ENCODE results near the gene RARRES2.
"Not testable (repeated sequence)": the region's sequence is repeated elsewhere in the genome, so short reads cannot be mapped to it uniquely, and the experiment has no call there.

The RARRES2 gene

DNA sequence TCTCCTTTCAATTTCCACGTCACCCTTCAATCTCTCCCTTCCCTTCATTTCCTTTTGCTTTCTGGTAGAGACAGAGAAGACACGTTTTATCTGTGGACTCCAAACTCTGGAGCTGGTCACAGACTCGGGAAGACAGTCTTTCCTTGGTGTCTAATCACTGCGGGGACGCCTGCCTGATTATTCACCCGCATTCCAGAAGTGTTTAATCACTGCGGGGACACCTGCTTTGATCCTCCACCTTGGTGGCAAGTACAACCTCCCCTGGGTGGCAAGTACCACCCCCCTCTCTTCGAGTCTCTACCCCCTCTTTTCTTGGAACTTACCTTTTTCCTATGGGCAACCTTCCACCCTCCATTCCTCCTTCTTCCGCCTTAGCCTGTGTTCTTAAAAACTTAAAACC, 33.5 kb downstream of the RARRES2 start:
- no peaks in the 10 kb centered on the region for H3K36me3 ChIP-seq (ENCODE audit: insufficient read depth, insufficient read length, low read length)
- peaks cover 13% of the 10 kb centered on the region; the same call in 1 of the 2 replicates for H3K9me3 ChIP-seq (ENCODE audit: insufficient read depth, low read length)
- no peaks in the 10 kb centered on the region for H3K4me1 ChIP-seq (ENCODE audit: insufficient read depth, insufficient read length)
- no peak for DNase-seq (ENCODE audit: low read depth, low spot score)
- no peak for TF ChIP-seq SUZ12 (IDR thresholded peaks at IDR 0.05; ENCODE audit: extremely low read depth, insufficient read depth, insufficient read length)
- no peak overlapping the region for H3K4me3 ChIP-seq (ENCODE audit: insufficient read length, low read depth)
- no peak overlapping the region for H3K9ac ChIP-seq (ENCODE audit: insufficient read length, low read depth)
- no peaks in the 10 kb centered on the region for H3K27me3 ChIP-seq (ENCODE audit: insufficient read depth, insufficient read length)

DNA sequence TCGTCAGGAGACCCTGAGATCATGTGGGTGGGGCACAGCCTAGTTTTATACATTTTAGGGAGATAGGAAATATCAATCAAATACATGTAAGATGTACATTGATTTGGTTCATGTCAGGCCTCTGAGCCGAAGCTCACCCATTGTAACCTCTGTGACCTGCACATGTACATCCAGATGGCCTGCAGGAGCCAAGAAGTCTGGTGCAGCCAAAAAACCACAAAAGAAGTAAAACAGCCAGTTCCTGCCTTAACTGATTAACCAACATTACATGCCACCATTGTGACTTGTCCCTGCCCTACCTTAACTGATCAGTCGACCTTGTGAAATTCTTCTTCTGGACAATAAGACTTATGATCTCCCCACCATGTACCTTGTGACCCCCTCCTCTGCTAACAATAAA, 34.3 kb downstream of the RARRES2 start:
- no peak for TF ChIP-seq ZNF274 (IDR thresholded peaks at IDR 0.05; ENCODE audit: low read depth, low read length)
- TF ChIP-seq YY1 (IDR thresholded peaks at IDR 0.05; ENCODE audit: insufficient read depth, insufficient read length) = no peak
- TF ChIP-seq SUZ12 (IDR thresholded peaks at IDR 0.05; ENCODE audit: extremely low read depth, insufficient read depth, insufficient read length) = no peak
- Histone ChIP-seq H3K4me3 (ENCODE audit: insufficient read length, low read depth) (no peak overlapping the region), H3K27me3 (ENCODE audit: insufficient read depth, insufficient read length) (no peaks in the 10 kb centered on the region), H3K9ac (ENCODE audit: insufficient read length, low read depth) (no peak overlapping the region), H3K4me1 (ENCODE audit: insufficient read depth, insufficient read length) (no peaks in the 10 kb centered on the region), H3K36me3 (ENCODE audit: insufficient read depth, insufficient read length, low read length) (no peaks in the 10 kb centered on the region), H3K9me3 (ENCODE audit: insufficient read depth, low read length) (peaks cover 13% of the 10 kb centered on the region; the same call in 1 of the 2 replicates)
- DNase-seq (ENCODE audit: low read depth, low spot score) = no peak

- H3K9ac ChIP-seq (ENCODE audit: insufficient read length, low read depth) = not testable (repeated sequence)
Observed at GRCh38 chr7:150306377-150306776, 35.1 kb downstream of the RARRES2 start.

GRCh38 chr7:150305903-150306284, 35.5 kb downstream of the RARRES2 start:
- not testable (repeated sequence) for H3K9ac ChIP-seq (ENCODE audit: insufficient read length, low read depth)

More at GRCh38 chr7:150306377-150306776, 35.1 kb downstream of the RARRES2 start:
- H3K9me3 ChIP-seq (ENCODE audit: insufficient read depth, low read length) = peaks cover 13% of the 10 kb centered on the region; the same call in 1 of the 2 replicates
- H3K27me3 ChIP-seq (ENCODE audit: insufficient read depth, insufficient read length); H3K4me1 ChIP-seq (ENCODE audit: insufficient read depth, insufficient read length); H3K4me3 ChIP-seq (ENCODE audit: insufficient read length, low read depth); H3K36me3 ChIP-seq (ENCODE audit: insufficient read depth, insufficient read length, low read length); DNase-seq (ENCODE audit: low read depth, low spot score): not testable (repeated sequence)

GRCh38 chr7:150305259-150305902, 36.0 kb downstream of the RARRES2 start:
- H3K9me3 ChIP-seq (ENCODE audit: insufficient read depth, low read length) = peaks cover 13% of the 10 kb centered on the region; the same call in 1 of the 2 replicates

More at GRCh38 chr7:150305903-150306284, 35.5 kb downstream of the RARRES2 start:
- H3K27me3 ChIP-seq (ENCODE audit: insufficient read depth, insufficient read length); DNase-seq (ENCODE audit: low read depth, low spot score); H3K4me3 ChIP-seq (ENCODE audit: insufficient read length, low read depth); H3K36me3 ChIP-seq (ENCODE audit: insufficient read depth, insufficient read length, low read length); H3K4me1 ChIP-seq (ENCODE audit: insufficient read depth, insufficient read length): not testable (repeated sequence)
- peaks cover 13% of the 10 kb centered on the region; the same call in 1 of the 2 replicates for H3K9me3 ChIP-seq (ENCODE audit: insufficient read depth, low read length)

DNA sequence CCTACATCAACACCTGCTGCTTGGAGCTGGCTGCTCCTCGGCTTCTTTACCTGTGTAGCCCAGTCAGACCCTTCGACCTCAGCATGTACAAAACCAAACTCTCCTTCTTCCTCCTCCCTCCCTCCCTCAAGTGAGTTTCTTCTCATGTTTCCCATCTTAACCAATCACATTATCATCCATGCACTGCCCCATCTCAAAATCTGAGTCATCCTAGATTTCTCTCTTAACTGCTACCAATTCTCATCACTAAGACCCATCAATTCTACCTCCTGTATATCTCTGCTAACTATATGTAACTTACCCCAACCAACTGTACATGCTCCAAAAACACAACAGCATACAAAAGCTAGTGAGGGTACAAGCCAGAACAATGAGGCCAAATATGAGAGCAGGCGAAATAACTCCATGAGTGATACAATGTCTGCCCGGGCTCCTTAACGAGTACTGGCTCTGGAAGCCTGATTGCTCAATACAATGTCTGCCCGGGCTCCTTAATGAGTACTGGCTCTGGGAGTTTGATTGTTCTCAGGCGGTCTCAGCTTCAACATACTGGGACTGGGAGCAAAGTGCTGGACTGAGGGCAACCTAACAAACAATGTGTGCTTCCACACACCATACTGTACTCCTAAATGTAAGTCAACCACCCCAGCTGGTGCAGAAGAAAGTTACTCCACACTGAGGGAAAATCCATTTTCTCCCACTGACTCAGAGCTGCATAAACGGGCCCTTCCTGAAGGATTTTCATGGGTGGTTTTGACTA, 36.8 kb downstream of the RARRES2 start:
- H3K9me3 ChIP-seq (ENCODE audit: insufficient read depth, low read length) = peaks cover 13% of the 10 kb centered on the region; the same call in 1 of the 2 replicates
- H3K4me3 ChIP-seq (ENCODE audit: insufficient read length, low read depth); DNase-seq (ENCODE audit: low read depth, low spot score); H3K4me1 ChIP-seq (ENCODE audit: insufficient read depth, insufficient read length); H3K27me3 ChIP-seq (ENCODE audit: insufficient read depth, insufficient read length); H3K36me3 ChIP-seq (ENCODE audit: insufficient read depth, insufficient read length, low read length); H3K9ac ChIP-seq (ENCODE audit: insufficient read length, low read depth): not testable (repeated sequence)

More at GRCh38 chr7:150305259-150305902, 36.0 kb downstream of the RARRES2 start:
- not testable (repeated sequence) for H3K4me1 ChIP-seq (ENCODE audit: insufficient read depth, insufficient read length); H3K9ac ChIP-seq (ENCODE audit: insufficient read length, low read depth); H3K4me3 ChIP-seq (ENCODE audit: insufficient read length, low read depth); H3K27me3 ChIP-seq (ENCODE audit: insufficient read depth, insufficient read length); H3K36me3 ChIP-seq (ENCODE audit: insufficient read depth, insufficient read length, low read length); DNase-seq (ENCODE audit: low read depth, low spot score)

DNA sequence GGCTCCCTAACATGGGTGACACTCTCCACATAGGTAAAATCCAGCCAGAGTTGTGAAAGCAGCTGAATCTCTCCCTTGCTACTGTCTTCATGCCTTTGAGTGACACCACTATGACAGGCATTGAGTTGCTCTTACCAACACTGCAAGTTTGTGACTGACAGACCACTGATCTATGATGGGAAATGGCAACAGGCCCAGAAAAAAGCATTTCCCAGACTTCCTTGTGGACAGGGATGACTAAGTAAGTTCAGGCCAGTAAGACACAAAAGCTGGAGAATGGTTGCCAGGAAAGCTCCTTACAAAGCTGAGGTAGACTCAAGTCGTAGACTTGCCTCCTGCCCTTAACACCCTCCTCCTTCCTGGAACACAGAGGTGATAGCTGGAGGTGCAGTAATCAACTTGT, 38.5 kb downstream of the RARRES2 start:
- not testable (repeated sequence) for H3K4me3 ChIP-seq (ENCODE audit: insufficient read length, low read depth); H3K27me3 ChIP-seq (ENCODE audit: insufficient read depth, insufficient read length); H3K9ac ChIP-seq (ENCODE audit: insufficient read length, low read depth); H3K4me1 ChIP-seq (ENCODE audit: insufficient read depth, insufficient read length); H3K36me3 ChIP-seq (ENCODE audit: insufficient read depth, insufficient read length, low read length); DNase-seq (ENCODE audit: low read depth, low spot score)
- peaks cover 13% of the 10 kb centered on the region; the same call in 1 of the 2 replicates for H3K9me3 ChIP-seq (ENCODE audit: insufficient read depth, low read length)

DNA sequence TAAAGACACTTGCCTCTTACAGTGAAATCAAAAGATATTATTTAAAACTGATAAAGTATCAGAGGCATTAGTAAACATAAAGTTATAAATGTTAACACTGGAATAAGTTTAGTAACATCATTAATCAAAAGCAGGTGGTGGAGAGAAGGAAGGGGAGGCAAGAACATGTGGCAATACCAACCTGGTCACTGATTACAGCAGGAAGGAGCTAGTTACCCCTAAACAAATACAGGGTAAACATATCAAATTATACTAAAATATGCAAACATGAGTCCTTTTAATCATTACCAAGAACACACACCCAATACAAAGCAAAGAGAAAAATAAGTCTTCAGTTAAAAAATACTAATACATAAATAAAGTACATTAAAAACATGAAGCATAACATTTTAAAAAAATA, 43.5 kb downstream of the RARRES2 start:
- not testable (repeated sequence) for H3K4me3 ChIP-seq (ENCODE audit: insufficient read length, low read depth); H3K27me3 ChIP-seq (ENCODE audit: insufficient read depth, insufficient read length); H3K36me3 ChIP-seq (ENCODE audit: insufficient read depth, insufficient read length, low read length); H3K9me3 ChIP-seq (ENCODE audit: insufficient read depth, low read length); H3K4me1 ChIP-seq (ENCODE audit: insufficient read depth, insufficient read length); H3K9ac ChIP-seq (ENCODE audit: insufficient read length, low read depth); DNase-seq (ENCODE audit: low read depth, low spot score)

DNA sequence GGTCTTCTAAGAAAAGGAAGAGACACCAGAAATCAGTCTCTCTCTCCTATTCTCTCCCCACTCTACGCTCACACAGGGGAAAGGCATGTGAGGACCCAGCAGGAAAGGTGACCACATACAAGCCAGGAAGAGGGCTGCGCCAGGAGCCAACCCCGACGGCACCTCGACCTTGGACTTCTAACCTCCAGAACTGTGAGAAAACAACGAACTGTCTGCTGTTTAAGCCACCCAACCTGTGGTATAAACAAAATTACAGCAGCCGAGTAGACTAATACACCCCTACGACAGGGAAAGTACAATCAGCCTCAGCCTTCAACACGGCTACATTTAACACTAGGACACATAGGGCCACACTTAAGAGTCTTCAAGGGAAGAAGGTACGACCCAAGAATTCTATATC, 44.6 kb downstream of the RARRES2 start:
- not testable (repeated sequence) for H3K9ac ChIP-seq (ENCODE audit: insufficient read length, low read depth); H3K9me3 ChIP-seq (ENCODE audit: insufficient read depth, low read length); H3K36me3 ChIP-seq (ENCODE audit: insufficient read depth, insufficient read length, low read length); H3K27me3 ChIP-seq (ENCODE audit: insufficient read depth, insufficient read length); DNase-seq (ENCODE audit: low read depth, low spot score); H3K4me1 ChIP-seq (ENCODE audit: insufficient read depth, insufficient read length); H3K4me3 ChIP-seq (ENCODE audit: insufficient read length, low read depth)

GRCh38 chr7:150295614-150296013, 45.8 kb downstream of the RARRES2 start:
- DNase-seq (ENCODE audit: low read depth, low spot score); H3K9ac ChIP-seq (ENCODE audit: insufficient read length, low read depth); H3K4me1 ChIP-seq (ENCODE audit: insufficient read depth, insufficient read length); H3K9me3 ChIP-seq (ENCODE audit: insufficient read depth, low read length); H3K36me3 ChIP-seq (ENCODE audit: insufficient read depth, insufficient read length, low read length); H3K27me3 ChIP-seq (ENCODE audit: insufficient read depth, insufficient read length); H3K4me3 ChIP-seq (ENCODE audit: insufficient read length, low read depth): not testable (repeated sequence)

DNA sequence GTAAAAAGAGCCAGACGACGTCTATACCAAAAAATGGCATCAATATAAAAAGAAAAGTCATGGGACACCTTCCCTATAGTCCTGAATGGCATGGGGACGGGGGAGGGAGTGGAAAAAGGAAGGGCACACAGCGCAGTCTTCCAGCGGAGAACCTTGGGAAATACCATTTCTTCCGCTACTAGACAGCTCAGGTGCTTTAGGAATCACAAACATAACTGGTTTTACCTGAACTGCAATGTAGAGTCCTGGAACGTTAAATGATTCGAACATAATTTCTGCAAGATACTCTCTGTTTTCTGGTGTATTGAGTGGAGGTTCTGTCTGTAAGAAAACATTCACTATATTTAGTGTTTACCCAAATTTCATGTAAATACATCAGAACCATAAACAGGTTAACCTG, 46.4 kb downstream of the RARRES2 start:
- not testable (repeated sequence) for H3K4me3 ChIP-seq (ENCODE audit: insufficient read length, low read depth); H3K27me3 ChIP-seq (ENCODE audit: insufficient read depth, insufficient read length); H3K9ac ChIP-seq (ENCODE audit: insufficient read length, low read depth); H3K36me3 ChIP-seq (ENCODE audit: insufficient read depth, insufficient read length, low read length); DNase-seq (ENCODE audit: low read depth, low spot score); H3K9me3 ChIP-seq (ENCODE audit: insufficient read depth, low read length); H3K4me1 ChIP-seq (ENCODE audit: insufficient read depth, insufficient read length)
